ENCODE results near the gene ABCC10.
A peak's percentile ranks its signal among the peaks of the same experiment; 100 is the strongest.

The ABCC10 gene

GRCh38 chr6:43471399-43471798 is 44.1 kb downstream of the ABCC10 start:
- no peak for DNase-seq

GRCh38 chr6:43472515-43472914 is 45.2 kb downstream of the ABCC10 start:
- DNase-seq: no peak

- DNase-seq: no peak
Measured at GRCh38 chr6:43475516-43475915, 48.2 kb downstream of the ABCC10 start.

GRCh38 chr6:43476746-43477145 is 49.4 kb downstream of the ABCC10 start:
- no peak for DNase-seq

- DNase-seq: peak; percentile 92
Measured at GRCh38 chr6:43477235-43478007, 50.1 kb downstream of the ABCC10 start, which contains the start of gene TJAP1. Gene TJAP1, plus strand, starts transcription at chr6:43477570. Its CDS starts 21,432 bp downstream, at chr6:43499002.

GRCh38 chr6:43478008-43478372 is 50.6 kb downstream of the ABCC10 start:
- no peak for DNase-seq

- DNase-seq: no peak
Measured at GRCh38 chr6:43481075-43481474, 53.7 kb downstream of the ABCC10 start.

- DNase-seq: no peak
Measured at GRCh38 chr6:43481591-43482236, 54.4 kb downstream of the ABCC10 start.

GRCh38 chr6:43488667-43489276 is 61.4 kb downstream of the ABCC10 start:
- no peak for DNase-seq

- DNase-seq: no peak
Measured at GRCh38 chr6:43489277-43490072, 62.1 kb downstream of the ABCC10 start.

GRCh38 chr6:43490523-43490939 is 63.2 kb downstream of the ABCC10 start:
- no peak for DNase-seq

GRCh38 chr6:43491750-43492661 is 64.7 kb downstream of the ABCC10 start:
- peak; percentile 79 for DNase-seq

GRCh38 chr6:43492673-43493072 is 65.3 kb downstream of the ABCC10 start:
- no peak for DNase-seq

GRCh38 chr6:43493230-43493629 is 65.9 kb downstream of the ABCC10 start:
- DNase-seq: no peak

GRCh38 chr6:43493833-43494232 is 66.5 kb downstream of the ABCC10 start:
- DNase-seq: no peak

GRCh38 chr6:43494321-43494720 is 67.0 kb downstream of the ABCC10 start:
- DNase-seq: no peak

- DNase-seq: no peak
Measured at GRCh38 chr6:43494766-43495165, 67.4 kb downstream of the ABCC10 start.

GRCh38 chr6:43495409-43495941 is 68.1 kb downstream of the ABCC10 start:
- no peak for DNase-seq

GRCh38 chr6:43496370-43497128 is 69.2 kb downstream of the ABCC10 start:
- no peak for DNase-seq

- DNase-seq: no peak
Measured at GRCh38 chr6:43497129-43497396, 69.7 kb downstream of the ABCC10 start.

- DNase-seq: no peak
Measured at GRCh38 chr6:43497689-43498088, 70.3 kb downstream of the ABCC10 start.
